H1 (cell line): Measurements from ENCODE around the gene THAP5. TPM values are rescaled to one million over a fixed set of nuclear protein-coding genes. Genes with fewer than 3 reads are reported as not detected.

Experiments used
- CTCF ChIA-PET: fragments of 300-600 bp; sonication (Branson Sonifier 250); formaldehyde crosslinking; loops from one replicate; lab custom pipeline; 2021; ENCODE audit not compliant: partially characterized antibody; lab: Charles Lee
- POLR2A ChIA-PET: fragments of 300-600 bp; sonication (Branson Sonifier 250); formaldehyde crosslinking; loops from one replicate; lab custom pipeline; 2021; ENCODE audit warnings: inconsistent platforms; ENCODE audit not compliant: partially characterized antibody; lab: Charles Lee
- DNase-seq, 2 experiments: peaks; one replicate each; pipeline versions ENCODE4 v3.0.0 to v3.0.0-alpha.2; 2010 to 2022; ENCODE audit warnings: low spot score in 2 of 2, low read depth in 1 of 2, mixed read lengths in 1 of 2
- FAIRE-seq: peaks from 2 replicates; lab custom pipeline; 2011; peaks lifted over from hg19 to GRCh38; lab: Jason Lieb, UNC
- H2AFZ ChIP-seq: 2 replicates; pipeline ENCODE4 v1.8.1; 2012; ENCODE audit warnings: low read length, inconsistent platforms
- H2AK5ac ChIP-seq: 2 replicates; pipeline ENCODE4 v1.6.1; 2013; ENCODE audit warnings: low read depth, low read length
- H2BK120ac ChIP-seq: replicated peaks from 2 replicates; pipeline ENCODE3; 2013; ENCODE audit warnings: low read depth, low read length, inconsistent platforms
- H2BK12ac ChIP-seq: 2 replicates; pipeline ENCODE4 v1.6.1; 2013; ENCODE audit warnings: low read depth, low read length
- H2BK15ac ChIP-seq: 2 replicates; pipeline ENCODE4 v1.6.1; 2013; ENCODE audit warnings: low read length
- H2BK20ac ChIP-seq: 2 replicates; pipeline ENCODE4 v1.6.1; 2013; ENCODE audit warnings: low read length
- H2BK5ac ChIP-seq: 2 replicates; pipeline ENCODE4 v1.6.1; 2013; ENCODE audit warnings: low read depth, low read length
- H3K14ac ChIP-seq: 2 replicates; pipeline ENCODE4 v1.6.1; 2013; ENCODE audit warnings: inconsistent platforms; ENCODE audit not compliant: insufficient read length
- H3K18ac ChIP-seq: 2 replicates; pipeline ENCODE4 v1.6.1; 2013; ENCODE audit warnings: low read length; ENCODE audit errors: extremely low read depth
- H3K23ac ChIP-seq: 2 replicates; pipeline ENCODE4 v1.6.1; 2013; ENCODE audit warnings: inconsistent platforms; ENCODE audit not compliant: insufficient read length
- H3K23me2 ChIP-seq: 2 replicates; pipeline ENCODE4 v1.6.1; 2013; ENCODE audit warnings: low read depth, low read length
- H3K27ac ChIP-seq: 2 replicates; pipeline ENCODE4 v1.6.1; 2011; ENCODE audit warnings: low read depth, low read length, inconsistent platforms
- H3K27me3 ChIP-seq, 4 experiments: replicated peaks in 1 of 4; 1 replicate in 1 of 4; 2 replicates in 3 of 4; pipeline versions ENCODE4 v1.6.1 to v1.8.1; 2011 to 2013; ENCODE audit warnings: low read length in 3 of 4, mild to moderate bottlenecking in 3 of 4, inconsistent platforms in 2 of 4, mixed read lengths in 2 of 4, moderate library complexity in 1 of 4; ENCODE audit not compliant: control insufficient read depth in 3 of 4, insufficient read depth in 3 of 4; ENCODE audit errors: extremely low read depth in 1 of 4
- H3K36me3 ChIP-seq, 4 experiments: 2 replicates each; pipeline versions ENCODE4 v1.6.1 to v1.8.1; 2011 to 2013; ENCODE audit warnings: mild to moderate bottlenecking in 4 of 4, low read length in 3 of 4, moderate library complexity in 2 of 4, control low read depth in 1 of 4, inconsistent platforms in 1 of 4; ENCODE audit not compliant: insufficient read depth in 4 of 4, control insufficient read depth in 2 of 4
- H3K4ac ChIP-seq: replicated peaks from 2 replicates; pipeline ENCODE3; 2013; ENCODE audit warnings: low read length, low read depth, mixed read lengths, inconsistent platforms; ENCODE audit not compliant: insufficient read length
- H3K4me1 ChIP-seq, 4 experiments: replicated peaks in 1 of 4; 1 replicate in 1 of 4; 2 replicates in 3 of 4; pipeline versions ENCODE4 v1.6.1 to v1.8.1; 2011 to 2013; ENCODE audit warnings: low read length in 3 of 4, inconsistent platforms in 2 of 4, mixed read lengths in 1 of 4; ENCODE audit not compliant: insufficient read depth in 4 of 4, control insufficient read depth in 3 of 4
- H3K4me2 ChIP-seq, 2 experiments: 2 replicates each; pipeline versions ENCODE4 v1.6.1 to v1.8.1; 2011 to 2013; ENCODE audit warnings: low read depth in 2 of 2, low read length in 2 of 2, control low read depth in 1 of 2, inconsistent platforms in 1 of 2, mild to moderate bottlenecking in 1 of 2; ENCODE audit not compliant: insufficient read depth in 1 of 2
- H3K4me3 ChIP-seq, 4 experiments: fragments of 200-600, 300-600 bp in 1 of 4; sonication (generic), shearing (Covaris generic), sonication (Bioruptor Twin) in 1 of 4; 2 replicates each; pipeline versions ENCODE4 v1.5.1 to v1.8.1; 2011 to 2016; ENCODE audit warnings: low read length in 4 of 4, low read depth in 3 of 4, control low read depth in 2 of 4, inconsistent platforms in 2 of 4, mild to moderate bottlenecking in 2 of 4, mixed read lengths in 1 of 4, moderate library complexity in 1 of 4; ENCODE audit not compliant: insufficient read depth in 2 of 4; ENCODE audit errors: extremely low read depth in 1 of 4
- H3K56ac ChIP-seq: replicated peaks from 2 replicates; pipeline ENCODE3; 2013; ENCODE audit warnings: low read depth, mild to moderate bottlenecking, mixed read lengths, low read length, inconsistent platforms; ENCODE audit not compliant: insufficient read length
- H3K79me1 ChIP-seq: 2 replicates; pipeline ENCODE4 v1.6.1; 2013; ENCODE audit warnings: low read depth, low read length, control low read depth
- H3K79me2 ChIP-seq, 2 experiments: 2 replicates each; pipeline versions ENCODE4 v1.6.1 to v1.8.1; 2012 to 2013; ENCODE audit warnings: low read length in 2 of 2, mild to moderate bottlenecking in 2 of 2, inconsistent platforms in 1 of 2; ENCODE audit not compliant: insufficient read depth in 2 of 2, control insufficient read depth in 1 of 2
- H3K9ac ChIP-seq, 4 experiments: replicated peaks in 1 of 4; 1 replicate in 1 of 4; 2 replicates in 3 of 4; pipeline versions ENCODE4 v1.6.1 to v1.8.1; 2011 to 2013; ENCODE audit warnings: low read depth in 3 of 4, low read length in 3 of 4, control low read depth in 2 of 4, mild to moderate bottlenecking in 2 of 4, moderate library complexity in 2 of 4, inconsistent platforms in 1 of 4; ENCODE audit errors: extremely low read depth in 1 of 4
- H3K9me3 ChIP-seq, 2 experiments: 2 replicates each; pipeline versions ENCODE4 v1.6.1 to v1.8.1; 2012 to 2013; ENCODE audit warnings: mild to moderate bottlenecking in 2 of 2, moderate library complexity in 2 of 2, control low read depth in 1 of 2, inconsistent platforms in 1 of 2, low read depth in 1 of 2, low read length in 1 of 2, mixed read lengths in 1 of 2; ENCODE audit not compliant: insufficient read depth in 2 of 2
- H4K20me1 ChIP-seq, 2 experiments: replicated peaks in 1 of 2; 2 replicates each; pipeline versions ENCODE3 to v1.8.1; 2011 to 2013; ENCODE audit warnings: inconsistent platforms in 2 of 2, low read length in 2 of 2, mild to moderate bottlenecking in 1 of 2; ENCODE audit not compliant: insufficient read depth in 2 of 2, control insufficient read depth in 1 of 2
- H4K5ac ChIP-seq: 2 replicates; pipeline ENCODE4 v1.6.1; 2013; ENCODE audit warnings: low read length, low read depth, mixed read lengths, inconsistent platforms; ENCODE audit not compliant: insufficient read length
- H4K8ac ChIP-seq: 2 replicates; pipeline ENCODE4 v1.8.0; 2013; ENCODE audit warnings: mild to moderate bottlenecking, moderate library complexity, low read length, inconsistent platforms; ENCODE audit not compliant: insufficient read depth; ENCODE audit errors: extremely low read depth
- H4K91ac ChIP-seq: replicated peaks from 2 replicates; pipeline ENCODE3; 2013; ENCODE audit warnings: low read length, mixed read lengths, inconsistent platforms; ENCODE audit not compliant: insufficient read length
- polyA plus RNA-seq, 7 experiments: library from polyadenylated mRNA; depleted of rRNA in 3 of 7; stranded (reverse) in 5 of 7; unstranded in 2 of 7; fragments of >200 nt in 5 of 7; fragments of 200-250 nt in 2 of 7; gene quantifications; 1 replicate in 5 of 7; 2 replicates in 1 of 7; 4 replicates in 1 of 7; pipeline versions ENCODE4 v1.2.1 to v1.2.3, GENCODE V29; 2011 to 2013; ENCODE audit warnings: missing spikeins in 2 of 7, mixed read lengths in 2 of 7
- total RNA-seq: library from RNA; stranded (reverse); fragmentation: NEBNext Ultra II Directional; extraction: Animal tissue kit (Norgen Biotek cat#: 25700); gene quantifications from 2 replicates; pipeline ENCODE4 v1.2.1, GENCODE V29; 2021
- TF ChIP-seq, protein P1 (sequence below): fragments of 300-600 bp; sonication (generic); IDR thresholded peaks from 2 replicates; pipeline ENCODE4 v1.7.1; 2012; ENCODE audit warnings: low read length, moderate library complexity, mild to moderate bottlenecking, inconsistent platforms; ENCODE audit not compliant: insufficient replicate concordance

Gene THAP5
- total and polyA plus RNA-seq, 2 of the 8 experiments (the other 6 are each of a cell fraction or from before 2014, with no cell fraction given), result 3.9 to 24.2 TPM

DNA sequence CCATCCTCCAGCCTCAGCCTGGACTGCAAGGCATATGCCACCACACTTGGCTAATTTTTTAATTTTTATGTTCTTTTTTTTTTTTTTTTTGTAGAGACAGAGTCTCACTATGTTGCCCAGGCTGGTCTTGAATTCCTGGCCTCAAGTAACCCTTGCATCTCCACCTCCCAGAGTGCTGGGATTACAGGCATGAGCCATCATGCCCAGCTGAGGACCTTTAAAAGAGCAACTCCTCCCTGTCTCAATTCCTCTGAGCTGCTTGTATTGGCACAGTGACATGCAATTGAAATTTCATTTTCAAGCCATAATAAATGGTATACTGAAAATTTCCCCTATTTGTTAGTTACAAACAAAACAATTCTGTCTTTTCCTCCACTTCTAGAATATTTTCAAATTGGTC is 19.7 kb upstream of the THAP5 start:
- H4K20me1 ChIP-seq, result no peaks in the 10 kb centered on the region
- no peaks in the 10 kb centered on the region for H3K36me3 ChIP-seq
- no peak overlapping the region for H2BK5ac ChIP-seq
- no peak overlapping the region for H3K27ac ChIP-seq
- no peak overlapping the region for H2BK12ac ChIP-seq
- H2BK20ac ChIP-seq, result no peak overlapping the region
- no peak overlapping the region for H4K8ac ChIP-seq
- ChIA-PET CTCF (interaction anchor here (0.6 kb wide), 1 partner anchor 479 kb away, joined by 3 read pairs; no protein-coding TSS in a partner anchor), POLR2A (interaction anchor here (1.7 kb wide), 1 partner anchor 8 kb away, joined by 6 read pairs; no protein-coding TSS in a partner anchor)
- no peaks in the 10 kb centered on the region for H3K27me3 ChIP-seq
- DNase-seq (no peak), FAIRE-seq (no peak)
- no peak overlapping the region for H3K14ac ChIP-seq
- no peak overlapping the region for H2BK120ac ChIP-seq
- H4K91ac ChIP-seq, result no peak overlapping the region
- no peaks in the 10 kb centered on the region for H3K9me3 ChIP-seq
- H3K4me1 ChIP-seq, result peaks cover 0 to 8% (median 3%) of the 10 kb centered on the region in 4 experiments; a peak in 4 of 7 replicates
- no peak overlapping the region for H3K4me2 ChIP-seq
- no peak overlapping the region for H3K18ac ChIP-seq
- no peak overlapping the region for H3K4ac ChIP-seq
- no peaks in the 10 kb centered on the region; the same call in 1 of the 2 replicates for H3K23me2 ChIP-seq
- no peak overlapping the region for H3K23ac ChIP-seq
- H3K79me1 ChIP-seq, result no peaks in the 10 kb centered on the region
- no peak overlapping the region for H2BK15ac ChIP-seq
- H3K56ac ChIP-seq, result no peak overlapping the region
- no peak overlapping the region for H2AK5ac ChIP-seq
- H3K9ac ChIP-seq, result no peak overlapping the region
- no peaks in the 10 kb centered on the region for H3K79me2 ChIP-seq
- no peak overlapping the region for H3K4me3 ChIP-seq
- no peak overlapping the region for H2AFZ ChIP-seq
- no peak overlapping the region for H4K5ac ChIP-seq
- TF ChIP-seq, protein P1, sequence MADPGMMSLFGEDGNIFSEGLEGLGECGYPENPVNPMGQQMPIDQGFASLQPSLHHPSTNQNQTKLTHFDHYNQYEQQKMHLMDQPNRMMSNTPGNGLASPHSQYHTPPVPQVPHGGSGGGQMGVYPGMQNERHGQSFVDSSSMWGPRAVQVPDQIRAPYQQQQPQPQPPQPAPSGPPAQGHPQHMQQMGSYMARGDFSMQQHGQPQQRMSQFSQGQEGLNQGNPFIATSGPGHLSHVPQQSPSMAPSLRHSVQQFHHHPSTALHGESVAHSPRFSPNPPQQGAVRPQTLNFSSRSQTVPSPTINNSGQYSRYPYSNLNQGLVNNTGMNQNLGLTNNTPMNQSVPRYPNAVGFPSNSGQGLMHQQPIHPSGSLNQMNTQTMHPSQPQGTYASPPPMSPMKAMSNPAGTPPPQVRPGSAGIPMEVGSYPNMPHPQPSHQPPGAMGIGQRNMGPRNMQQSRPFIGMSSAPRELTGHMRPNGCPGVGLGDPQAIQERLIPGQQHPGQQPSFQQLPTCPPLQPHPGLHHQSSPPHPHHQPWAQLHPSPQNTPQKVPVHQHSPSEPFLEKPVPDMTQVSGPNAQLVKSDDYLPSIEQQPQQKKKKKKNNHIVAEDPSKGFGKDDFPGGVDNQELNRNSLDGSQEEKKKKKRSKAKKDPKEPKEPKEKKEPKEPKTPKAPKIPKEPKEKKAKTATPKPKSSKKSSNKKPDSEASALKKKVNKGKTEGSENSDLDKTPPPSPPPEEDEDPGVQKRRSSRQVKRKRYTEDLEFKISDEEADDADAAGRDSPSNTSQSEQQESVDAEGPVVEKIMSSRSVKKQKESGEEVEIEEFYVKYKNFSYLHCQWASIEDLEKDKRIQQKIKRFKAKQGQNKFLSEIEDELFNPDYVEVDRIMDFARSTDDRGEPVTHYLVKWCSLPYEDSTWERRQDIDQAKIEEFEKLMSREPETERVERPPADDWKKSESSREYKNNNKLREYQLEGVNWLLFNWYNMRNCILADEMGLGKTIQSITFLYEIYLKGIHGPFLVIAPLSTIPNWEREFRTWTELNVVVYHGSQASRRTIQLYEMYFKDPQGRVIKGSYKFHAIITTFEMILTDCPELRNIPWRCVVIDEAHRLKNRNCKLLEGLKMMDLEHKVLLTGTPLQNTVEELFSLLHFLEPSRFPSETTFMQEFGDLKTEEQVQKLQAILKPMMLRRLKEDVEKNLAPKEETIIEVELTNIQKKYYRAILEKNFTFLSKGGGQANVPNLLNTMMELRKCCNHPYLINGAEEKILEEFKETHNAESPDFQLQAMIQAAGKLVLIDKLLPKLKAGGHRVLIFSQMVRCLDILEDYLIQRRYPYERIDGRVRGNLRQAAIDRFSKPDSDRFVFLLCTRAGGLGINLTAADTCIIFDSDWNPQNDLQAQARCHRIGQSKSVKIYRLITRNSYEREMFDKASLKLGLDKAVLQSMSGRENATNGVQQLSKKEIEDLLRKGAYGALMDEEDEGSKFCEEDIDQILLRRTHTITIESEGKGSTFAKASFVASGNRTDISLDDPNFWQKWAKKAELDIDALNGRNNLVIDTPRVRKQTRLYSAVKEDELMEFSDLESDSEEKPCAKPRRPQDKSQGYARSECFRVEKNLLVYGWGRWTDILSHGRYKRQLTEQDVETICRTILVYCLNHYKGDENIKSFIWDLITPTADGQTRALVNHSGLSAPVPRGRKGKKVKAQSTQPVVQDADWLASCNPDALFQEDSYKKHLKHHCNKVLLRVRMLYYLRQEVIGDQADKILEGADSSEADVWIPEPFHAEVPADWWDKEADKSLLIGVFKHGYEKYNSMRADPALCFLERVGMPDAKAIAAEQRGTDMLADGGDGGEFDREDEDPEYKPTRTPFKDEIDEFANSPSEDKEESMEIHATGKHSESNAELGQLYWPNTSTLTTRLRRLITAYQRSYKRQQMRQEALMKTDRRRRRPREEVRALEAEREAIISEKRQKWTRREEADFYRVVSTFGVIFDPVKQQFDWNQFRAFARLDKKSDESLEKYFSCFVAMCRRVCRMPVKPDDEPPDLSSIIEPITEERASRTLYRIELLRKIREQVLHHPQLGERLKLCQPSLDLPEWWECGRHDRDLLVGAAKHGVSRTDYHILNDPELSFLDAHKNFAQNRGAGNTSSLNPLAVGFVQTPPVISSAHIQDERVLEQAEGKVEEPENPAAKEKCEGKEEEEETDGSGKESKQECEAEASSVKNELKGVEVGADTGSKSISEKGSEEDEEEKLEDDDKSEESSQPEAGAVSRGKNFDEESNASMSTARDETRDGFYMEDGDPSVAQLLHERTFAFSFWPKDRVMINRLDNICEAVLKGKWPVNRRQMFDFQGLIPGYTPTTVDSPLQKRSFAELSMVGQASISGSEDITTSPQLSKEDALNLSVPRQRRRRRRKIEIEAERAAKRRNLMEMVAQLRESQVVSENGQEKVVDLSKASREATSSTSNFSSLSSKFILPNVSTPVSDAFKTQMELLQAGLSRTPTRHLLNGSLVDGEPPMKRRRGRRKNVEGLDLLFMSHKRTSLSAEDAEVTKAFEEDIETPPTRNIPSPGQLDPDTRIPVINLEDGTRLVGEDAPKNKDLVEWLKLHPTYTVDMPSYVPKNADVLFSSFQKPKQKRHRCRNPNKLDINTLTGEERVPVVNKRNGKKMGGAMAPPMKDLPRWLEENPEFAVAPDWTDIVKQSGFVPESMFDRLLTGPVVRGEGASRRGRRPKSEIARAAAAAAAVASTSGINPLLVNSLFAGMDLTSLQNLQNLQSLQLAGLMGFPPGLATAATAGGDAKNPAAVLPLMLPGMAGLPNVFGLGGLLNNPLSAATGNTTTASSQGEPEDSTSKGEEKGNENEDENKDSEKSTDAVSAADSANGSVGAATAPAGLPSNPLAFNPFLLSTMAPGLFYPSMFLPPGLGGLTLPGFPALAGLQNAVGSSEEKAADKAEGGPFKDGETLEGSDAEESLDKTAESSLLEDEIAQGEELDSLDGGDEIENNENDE, result no peak
